ENCODE measurements around the gene NUDT21.

- TF ChIP-seq NR2F1 (conservative IDR thresholded peaks at IDR 0.05) (no peak), RUNX3 (IDR thresholded peaks at IDR 0.05; ENCODE audit: low read length) (no peak)
These were observed 30.5 kb upstream of the NUDT21 start for GRCh38 chr16:56481468-56482122.

Measured in GM12878 (cell line).